PFSK-1 (cell line): ENCODE results near the gene ABHD16B.

ENCODE experiments used
- POLR2AphosphoS5 ChIP-seq: IDR thresholded peaks from 2 replicates; pipeline ENCODE4 v1.6.1; 2012; ENCODE audit warnings: low read depth, mild to moderate bottlenecking, control low read depth, low read length, moderate library complexity
- REST ChIP-seq, 2 experiments: IDR thresholded peaks; 2 replicates each; pipeline versions ENCODE4 v1.6.1 to v1.8.0; 2011 to 2012; ENCODE audit warnings: low read depth in 2 of 2, low read length in 2 of 2, control low read depth in 1 of 2, inconsistent platforms in 1 of 2, mild to moderate bottlenecking in 1 of 2, moderate library complexity in 1 of 2; ENCODE audit not compliant: insufficient read depth in 1 of 2
- TAF1 ChIP-seq: IDR thresholded peaks from 2 replicates; pipeline ENCODE4 v1.6.1; 2012; ENCODE audit warnings: low read length, control low read depth, borderline replicate concordance; ENCODE audit not compliant: insufficient read depth

- TF ChIP-seq POLR2AphosphoS5 (no peak), REST (IDR thresholded peaks at IDR 0.05; ENCODE audit: insufficient read depth in 1 of 2, low read depth in 2 of 2, low read length in 2 of 2) (no peak), TAF1 (no peak)
These were observed 810 bp upstream of the ABHD16B start for GRCh38 chr20:63860325-63861051.
